Measurements from ENCODE around the gene DIP2C.
"Not testable (repeated sequence)": the region's sequence is repeated elsewhere in the genome, so short reads cannot be mapped to it uniquely, and the experiment has no call there.

The DIP2C gene

GRCh38 chr10:515674-516073 lies 173.8 kb downstream of the DIP2C start:
- DNase-seq (ENCODE audit: low spot score), result no peak

- no peak for DNase-seq (ENCODE audit: low spot score)
These were observed 175.3 kb downstream of the DIP2C start for GRCh38 chr10:514137-514671.

- no peak for DNase-seq (ENCODE audit: low spot score)
These were observed 176.1 kb downstream of the DIP2C start for GRCh38 chr10:513393-513792.

GRCh38 chr10:512661-513060 lies 176.8 kb downstream of the DIP2C start:
- DNase-seq (ENCODE audit: low spot score), result not testable (repeated sequence)

GRCh38 chr10:511849-512191 lies 177.6 kb downstream of the DIP2C start:
- no peak for DNase-seq (ENCODE audit: low spot score)

GRCh38 chr10:511101-511848 lies 178.2 kb downstream of the DIP2C start:
- DNase-seq (ENCODE audit: low spot score), result peak; percentile 69

- DNase-seq (ENCODE audit: low spot score), result no peak
These were observed 179.0 kb downstream of the DIP2C start for GRCh38 chr10:510415-510881.

GRCh38 chr10:509361-510102 lies 179.9 kb downstream of the DIP2C start:
- DNase-seq (ENCODE audit: low spot score), result no peak

- no peak for DNase-seq (ENCODE audit: low spot score)
These were observed 180.7 kb downstream of the DIP2C start for GRCh38 chr10:508726-509125.

- DNase-seq (ENCODE audit: low spot score), result no peak
These were observed 181.5 kb downstream of the DIP2C start for GRCh38 chr10:507908-508444.

- DNase-seq (ENCODE audit: low spot score), result no peak
These were observed 182.1 kb downstream of the DIP2C start for GRCh38 chr10:507355-507699.

- DNase-seq (ENCODE audit: low spot score), result no peak
These were observed 182.8 kb downstream of the DIP2C start for GRCh38 chr10:506451-507354.

- DNase-seq (ENCODE audit: low spot score), result no peak
These were observed 184.0 kb downstream of the DIP2C start for GRCh38 chr10:505419-505818.

- no peak for DNase-seq (ENCODE audit: low spot score)
These were observed 184.7 kb downstream of the DIP2C start for GRCh38 chr10:504806-505205.

GRCh38 chr10:504121-504611 lies 185.3 kb downstream of the DIP2C start:
- no peak for DNase-seq (ENCODE audit: low spot score)

- no peak for DNase-seq (ENCODE audit: low spot score)
These were observed 187.9 kb downstream of the DIP2C start for GRCh38 chr10:501596-501995.

GRCh38 chr10:500876-501275 lies 188.6 kb downstream of the DIP2C start:
- no peak for DNase-seq (ENCODE audit: low spot score)

GRCh38 chr10:499991-500390 lies 189.5 kb downstream of the DIP2C start:
- no peak for DNase-seq (ENCODE audit: low spot score)

GRCh38 chr10:498760-499435 lies 190.6 kb downstream of the DIP2C start:
- DNase-seq (ENCODE audit: low spot score), result no peak

GRCh38 chr10:497898-498451 lies 191.5 kb downstream of the DIP2C start:
- no peak for DNase-seq (ENCODE audit: low spot score)

GRCh38 chr10:497289-497688 lies 192.2 kb downstream of the DIP2C start:
- DNase-seq (ENCODE audit: low spot score), result no peak
